GM19372 (cell line): ENCODE data around the gene FGF21.
"Not testable (repeated sequence)": the region's sequence is repeated elsewhere in the genome, so short reads cannot be mapped to it uniquely, and the experiment has no call there.

ENCODE experiments used
- ATAC-seq: cut with Tn5 transposase; IDR thresholded peaks from one replicate; pipeline ENCODE4 v1.9.1; 2021; ENCODE audit warnings: mild to moderate bottlenecking, low read depth, moderate library complexity; ENCODE audit not compliant: unreplicated experiment

Gene FGF21

DNA sequence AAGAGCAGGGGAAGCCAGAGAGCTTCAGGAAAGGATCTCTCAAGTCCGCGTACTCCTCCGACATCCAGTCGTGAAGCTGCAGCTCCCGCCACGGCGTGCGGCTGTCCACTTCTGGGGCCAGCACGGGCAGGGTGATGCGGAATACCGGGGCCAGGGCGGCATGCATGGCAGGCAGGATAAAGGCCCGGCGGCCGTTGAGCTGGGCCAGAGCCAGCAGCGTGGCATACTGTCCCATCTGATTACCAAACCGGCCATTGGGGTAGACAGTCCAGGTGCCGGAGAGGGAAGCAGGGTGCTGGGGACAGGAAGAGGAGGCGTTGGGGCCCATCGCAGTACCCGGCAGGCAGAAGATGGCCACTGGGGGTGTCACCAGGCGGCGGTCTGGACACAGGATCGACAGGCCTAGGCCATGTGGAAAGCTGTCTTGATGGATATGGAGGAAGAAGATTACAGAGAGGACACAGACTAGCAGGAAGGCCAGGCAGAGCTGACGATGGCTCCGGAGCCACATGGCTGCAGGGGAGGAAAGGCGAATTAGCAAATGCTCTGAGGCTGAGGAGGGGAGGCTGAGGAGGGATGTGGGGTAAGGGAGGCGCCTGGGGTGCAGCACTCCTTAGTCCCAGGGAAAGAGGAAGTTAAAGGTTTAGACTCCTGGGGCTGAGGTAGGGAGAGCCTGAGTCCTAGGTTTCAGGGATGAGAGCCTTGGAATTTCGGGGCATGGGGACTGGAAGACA is 4.4 kb upstream of the FGF21 start:
- no peak for ATAC-seq

GRCh38 chr19:48751845-48752495 is 3.4 kb upstream of the FGF21 start:
- ATAC-seq, result no peak

DNA sequence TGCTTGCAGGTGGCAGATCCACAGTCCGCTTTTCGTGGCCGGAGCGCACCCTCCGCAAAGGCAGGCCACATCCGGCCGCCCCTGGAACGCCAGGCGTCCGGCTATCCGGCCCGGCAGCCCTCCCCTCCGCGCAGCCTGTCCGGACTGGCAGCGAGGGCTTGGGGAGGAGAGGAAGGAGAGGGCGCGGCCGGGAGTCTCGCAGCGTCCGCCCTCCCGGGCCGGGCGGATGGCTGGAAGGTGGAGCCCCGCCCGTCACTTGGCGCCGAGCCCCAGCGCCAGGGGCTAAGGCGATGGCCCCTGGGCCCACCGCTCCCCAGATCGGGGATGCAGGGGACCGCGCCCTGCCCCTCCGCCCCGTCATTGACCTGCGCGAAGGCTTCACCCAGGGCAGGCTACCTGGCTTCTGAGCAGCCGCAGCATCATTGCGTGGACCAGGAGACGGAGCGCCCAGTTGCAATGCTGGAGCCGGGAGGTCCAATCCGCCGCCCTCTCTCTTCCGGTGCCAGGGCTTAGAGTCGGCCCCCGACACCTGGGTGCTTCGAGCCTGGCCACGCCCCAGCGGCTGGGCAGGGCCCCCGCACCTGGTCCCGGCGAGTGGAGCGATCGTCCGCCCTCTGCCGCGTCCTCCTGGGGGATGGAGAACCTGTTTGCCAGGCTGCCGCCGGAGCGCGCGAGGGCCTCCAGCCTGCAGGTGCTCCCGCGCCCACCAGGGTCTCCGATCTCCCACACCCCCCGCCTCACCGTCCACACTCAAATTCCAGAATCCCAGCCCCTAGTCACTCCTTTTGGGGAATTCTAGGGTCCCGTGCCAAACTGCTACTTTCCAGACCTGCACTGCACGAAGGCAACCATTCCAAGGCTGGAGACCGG is 2.6 kb upstream of the FGF21 start, which contains the start of gene FUT1:
Gene FUT1 (minus strand): TSS at position 146 of the 870 bp plus-strand sequence. CDS start 1,360 bp downstream, outside the sequence.
- ATAC-seq, result no peak

DNA sequence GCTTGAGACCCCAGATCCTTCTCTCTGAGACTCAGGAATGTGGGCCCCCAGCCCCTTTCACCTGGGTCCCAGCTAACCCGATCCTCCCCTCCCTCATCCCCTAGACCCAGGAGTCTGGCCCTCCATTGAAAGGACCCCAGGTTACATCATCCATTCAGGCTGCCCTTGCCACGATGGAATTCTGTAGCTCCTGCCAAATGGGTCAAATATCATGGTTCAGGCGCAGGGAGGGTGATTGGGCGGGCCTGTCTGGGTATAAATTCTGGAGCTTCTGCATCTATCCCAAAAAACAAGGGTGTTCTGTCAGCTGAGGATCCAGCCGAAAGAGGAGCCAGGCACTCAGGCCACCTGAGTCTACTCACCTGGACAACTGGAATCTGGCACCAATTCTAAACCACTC is 463 bp downstream of the FGF21 start:
- ATAC-seq, result no peak

DNA sequence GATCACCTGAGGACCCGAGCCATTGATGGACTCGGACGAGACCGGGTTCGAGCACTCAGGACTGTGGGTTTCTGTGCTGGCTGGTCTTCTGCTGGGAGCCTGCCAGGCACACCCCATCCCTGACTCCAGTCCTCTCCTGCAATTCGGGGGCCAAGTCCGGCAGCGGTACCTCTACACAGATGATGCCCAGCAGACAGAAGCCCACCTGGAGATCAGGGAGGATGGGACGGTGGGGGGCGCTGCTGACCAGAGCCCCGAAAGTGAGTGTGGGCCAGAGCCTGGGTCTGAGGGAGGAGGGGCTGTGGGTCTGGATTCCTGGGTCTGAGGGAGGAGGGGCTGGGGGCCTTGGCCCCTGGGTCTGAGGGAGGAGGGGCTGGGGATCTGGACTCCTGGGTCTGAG is 888 bp downstream of the FGF21 start:
- no peak for ATAC-seq

- no peak for ATAC-seq
Observed at GRCh38 chr19:48756686-48757085, 1.4 kb downstream of the FGF21 start.

DNA sequence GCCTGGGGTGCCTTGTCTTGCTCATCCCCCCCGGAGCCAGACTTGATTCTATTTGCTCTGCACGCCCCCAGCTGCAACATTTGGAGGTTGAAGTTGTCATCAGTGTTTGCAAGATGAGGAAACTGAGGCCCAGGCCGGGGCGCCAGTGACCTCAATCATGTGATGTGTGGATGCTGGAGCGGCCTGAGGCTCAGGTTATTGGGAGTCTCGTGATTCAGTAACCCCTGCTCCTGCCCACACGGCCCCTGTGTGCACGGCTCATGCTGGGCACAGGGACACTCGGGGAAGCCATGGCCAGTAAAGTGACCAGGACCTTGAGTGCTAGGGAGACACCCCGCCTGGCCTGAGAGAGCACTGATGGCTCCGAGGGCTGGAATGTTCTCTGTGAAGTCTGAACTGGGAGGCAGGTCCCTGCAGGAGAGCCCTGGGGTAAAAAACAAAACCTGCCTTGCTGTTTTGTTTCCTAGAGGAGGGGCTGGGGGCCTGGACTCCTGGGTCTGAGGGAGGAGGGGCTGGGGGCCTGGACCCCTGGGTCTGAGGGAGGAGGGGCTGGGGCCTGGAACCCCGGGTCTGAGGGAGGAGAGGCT is 1.9 kb downstream of the FGF21 start:
- no peak for ATAC-seq

DNA sequence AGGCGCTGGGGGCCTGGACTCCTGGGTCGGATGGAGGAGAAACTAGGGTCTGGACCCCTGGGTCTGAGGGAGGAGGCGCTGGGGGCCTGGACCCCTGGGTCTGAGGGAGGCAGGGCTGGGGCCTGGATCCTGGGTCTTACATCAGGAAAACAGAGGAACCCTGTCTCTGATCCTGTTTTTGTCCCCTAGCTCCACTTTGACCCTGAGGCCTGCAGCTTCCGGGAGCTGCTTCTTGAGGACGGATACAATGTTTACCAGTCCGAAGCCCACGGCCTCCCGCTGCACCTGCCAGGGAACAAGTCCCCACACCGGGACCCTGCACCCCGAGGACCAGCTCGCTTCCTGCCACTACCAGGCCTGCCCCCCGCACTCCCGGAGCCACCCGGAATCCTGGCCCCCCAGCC is 2.4 kb downstream of the FGF21 start:
- no peak for ATAC-seq

- ATAC-seq, result no peak
Observed at GRCh38 chr19:48760504-48761205, 5.3 kb downstream of the FGF21 start.

GRCh38 chr19:48765816-48766215 is 10.5 kb downstream of the FGF21 start:
- not testable (repeated sequence) for ATAC-seq

DNA sequence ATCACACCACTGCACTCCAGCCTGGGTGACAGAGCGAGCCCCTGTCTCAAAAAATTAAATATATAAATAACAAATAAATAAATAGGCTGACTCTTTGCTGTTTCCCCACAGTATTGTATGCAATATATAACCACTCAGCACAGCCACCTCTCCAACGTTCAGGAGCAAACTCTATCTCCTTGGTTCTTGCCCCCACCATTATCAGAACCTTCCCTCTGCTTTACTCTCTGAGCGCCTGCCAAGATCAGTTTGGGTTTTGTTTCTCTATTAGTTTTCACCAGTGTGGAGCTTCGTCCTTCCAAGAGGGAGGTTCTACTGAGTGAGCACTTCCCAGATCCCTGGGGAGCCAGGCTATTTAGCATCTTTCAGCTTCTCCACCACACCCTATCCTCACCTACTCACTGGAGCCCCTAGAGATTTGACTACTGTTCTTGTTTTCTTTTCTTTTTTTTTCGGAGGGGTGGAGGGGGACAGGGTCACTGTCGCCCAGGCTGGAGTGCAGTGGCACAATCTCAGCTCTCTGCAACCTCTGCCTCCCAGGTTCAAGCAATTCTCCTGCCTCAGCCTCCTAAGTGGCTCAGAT is 12.9 kb downstream of the FGF21 start:
- not testable (repeated sequence) for ATAC-seq

- ATAC-seq, result no peak
Observed at GRCh38 chr19:48768994-48769713, 13.8 kb downstream of the FGF21 start.

- no peak for ATAC-seq
Observed at GRCh38 chr19:48770266-48770665, 14.9 kb downstream of the FGF21 start.

DNA sequence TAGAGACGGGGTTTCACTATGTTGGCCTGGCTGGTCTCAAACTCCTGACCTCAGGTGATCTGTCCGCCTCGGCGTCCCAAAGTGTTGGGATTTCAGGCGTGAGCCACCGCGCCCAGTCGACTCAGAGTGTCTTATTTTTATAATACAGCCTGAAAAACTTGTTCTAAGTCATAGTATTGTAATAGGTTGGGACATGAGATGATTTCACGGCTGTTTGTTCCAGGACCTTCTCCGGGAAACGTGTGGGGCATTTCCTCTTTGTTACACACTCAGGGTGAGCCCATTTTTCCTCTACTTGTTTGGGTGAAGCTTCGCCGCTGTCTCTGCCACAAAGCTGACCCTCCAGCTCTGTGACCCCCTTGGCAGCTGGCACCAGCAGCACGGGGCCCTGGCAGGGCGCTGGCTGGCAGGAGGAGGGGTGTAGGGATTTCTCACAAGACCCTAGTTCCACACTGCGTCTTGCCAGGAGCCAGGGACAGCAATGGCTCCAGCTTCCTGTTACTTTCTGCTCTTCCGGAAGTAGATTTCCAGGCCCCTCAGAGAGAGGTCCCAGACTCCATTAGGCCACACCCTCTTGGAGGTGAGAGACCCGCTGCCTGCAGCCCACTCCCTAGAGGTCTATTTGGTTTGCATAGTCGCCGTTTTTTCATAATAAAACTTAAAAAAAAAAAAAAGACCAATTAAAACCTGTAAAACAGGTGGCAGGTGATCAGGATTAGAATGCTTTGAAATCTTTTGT is 15.6 kb downstream of the FGF21 start:
- no peak for ATAC-seq

DNA sequence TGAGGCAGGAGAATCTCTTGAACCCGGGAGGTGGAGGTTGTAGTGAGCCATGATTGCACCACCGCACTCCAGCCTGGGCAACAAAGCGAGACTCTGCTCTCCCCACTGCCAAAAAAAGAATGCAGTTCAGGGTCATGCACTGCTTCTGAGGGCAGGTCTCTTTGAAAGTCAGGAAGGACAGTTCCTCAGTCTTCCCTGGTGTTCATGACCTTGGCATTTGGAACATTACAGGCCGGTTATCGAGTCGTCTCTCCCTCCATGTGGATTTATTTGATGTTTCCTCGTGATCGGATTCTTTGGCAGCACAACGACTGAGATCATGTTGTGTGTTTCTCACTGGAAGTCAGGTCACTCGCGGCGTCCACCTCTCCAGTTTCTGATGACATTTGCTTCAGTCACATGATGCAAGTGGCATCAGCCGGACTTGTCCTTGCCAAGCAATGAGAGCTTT is 17.2 kb downstream of the FGF21 start:
- no peak for ATAC-seq

- ATAC-seq, result no peak
Observed at GRCh38 chr19:48777139-48777538, 21.8 kb downstream of the FGF21 start.

GRCh38 chr19:48777720-48778119 is 22.4 kb downstream of the FGF21 start:
- no peak for ATAC-seq

- ATAC-seq, result no peak
Observed at GRCh38 chr19:48779636-48780035, 24.3 kb downstream of the FGF21 start.
